GM21390 (cell line): Measurements from ENCODE around the gene RFX3.

ENCODE experiments used
- ATAC-seq: cut with Tn5 transposase; IDR thresholded peaks from one replicate; pipeline ENCODE4 v1.9.1; 2021; ENCODE audit not compliant: unreplicated experiment

The RFX3 gene

GRCh38 chr9:3239240-3239639 is 286.6 kb downstream of the RFX3 start:
- ATAC-seq: no peak

GRCh38 chr9:3238236-3238635 is 287.6 kb downstream of the RFX3 start:
- no peak for ATAC-seq

GRCh38 chr9:3237121-3237520 is 288.7 kb downstream of the RFX3 start:
- no peak for ATAC-seq

- ATAC-seq: no peak
These were observed 290.3 kb downstream of the RFX3 start for GRCh38 chr9:3235497-3235896.

- ATAC-seq: no peak
These were observed 300.9 kb downstream of the RFX3 start for GRCh38 chr9:3224931-3225330.

- ATAC-seq: no peak
These were observed 310.1 kb downstream of the RFX3 start for GRCh38 chr9:3215658-3216057.

- no peak for ATAC-seq
These were observed 311.1 kb downstream of the RFX3 start for GRCh38 chr9:3214741-3215140.

GRCh38 chr9:3205421-3206095 is 320.2 kb downstream of the RFX3 start:
- no peak for ATAC-seq

GRCh38 chr9:3200331-3200774 is 325.4 kb downstream of the RFX3 start:
- ATAC-seq: no peak

GRCh38 chr9:3193791-3194190 is 332.0 kb downstream of the RFX3 start:
- no peak for ATAC-seq

GRCh38 chr9:3191715-3192114 is 334.1 kb downstream of the RFX3 start:
- ATAC-seq: no peak

- no peak for ATAC-seq
These were observed 336.5 kb downstream of the RFX3 start for GRCh38 chr9:3189113-3189861.

GRCh38 chr9:3186751-3187150 is 339.1 kb downstream of the RFX3 start:
- no peak for ATAC-seq

- ATAC-seq: peak; percentile 75
These were observed 344.5 kb downstream of the RFX3 start for GRCh38 chr9:3181049-3181953.

- no peak for ATAC-seq
These were observed 345.1 kb downstream of the RFX3 start for GRCh38 chr9:3180696-3181048.

GRCh38 chr9:3179711-3180110 is 346.1 kb downstream of the RFX3 start:
- ATAC-seq: no peak

GRCh38 chr9:3177936-3178335 is 347.9 kb downstream of the RFX3 start:
- no peak for ATAC-seq

- no peak for ATAC-seq
These were observed 348.5 kb downstream of the RFX3 start for GRCh38 chr9:3177146-3177761.

- ATAC-seq: no peak
These were observed 352.4 kb downstream of the RFX3 start for GRCh38 chr9:3173374-3173773.

- ATAC-seq: no peak
These were observed 355.0 kb downstream of the RFX3 start for GRCh38 chr9:3170819-3171218.
